GM12892 (cell line): ENCODE measurements around the gene LMBR1.

ENCODE experiments used
- POLR2A ChIP-seq: IDR thresholded peaks from 2 replicates; pipeline ENCODE4 v1.6.1; 2011; ENCODE audit warnings: low read depth, low read length, control low read depth
- POLR2AphosphoS5 ChIP-seq: IDR thresholded peaks from 2 replicates; pipeline ENCODE4 v1.6.1; 2011; ENCODE audit warnings: low read depth, low read length, control low read depth
- TAF1 ChIP-seq: IDR thresholded peaks from 2 replicates; pipeline ENCODE4 v1.6.1; 2011; ENCODE audit warnings: low read depth, mild to moderate bottlenecking, control low read depth, low read length, borderline replicate concordance

- TF ChIP-seq POLR2AphosphoS5 (no peak), TAF1 (no peak), POLR2A (no peak)
These were observed 31.8 kb downstream of the LMBR1 start for GRCh38 chr7:156861212-156861611.
